Transverse colon (tissue), 4 donors: ENCODE data around the gene TIMM22.

Source experiments
- CTCF ChIP-seq, 5 experiments: fragments of 200-600 bp in 3 of 5; fragments of 450-650 bp in 2 of 5; sonication (generic) in 3 of 5; IDR thresholded peaks; 1 replicate in 2 of 5; 2 replicates in 3 of 5; pipeline ENCODE4 v1.5.1; 2016 to 2017; ENCODE audit warnings: antibody characterized with exemption in 5 of 5, inconsistent platforms in 3 of 5, mild to moderate bottlenecking in 2 of 5, moderate library complexity in 1 of 5
- EP300 ChIP-seq: sonication (generic); formaldehyde crosslinking; IDR thresholded peaks from one replicate; pipeline ENCODE4 v1.6.1; 2017; ENCODE audit warnings: antibody characterized with exemption, low read depth
- POLR2A ChIP-seq: fragments of 450-650 bp; IDR thresholded peaks from one replicate; pipeline ENCODE4 v1.6.1; 2016; ENCODE audit warnings: antibody characterized with exemption, mild to moderate bottlenecking, moderate library complexity
- POLR2AphosphoS5 ChIP-seq, 3 donors: sonication (generic); formaldehyde crosslinking; IDR thresholded peaks; one replicate each; pipeline ENCODE4 v1.6.1; 2016; ENCODE audit warnings: antibody characterized with exemption in 3 of 3

DNA sequence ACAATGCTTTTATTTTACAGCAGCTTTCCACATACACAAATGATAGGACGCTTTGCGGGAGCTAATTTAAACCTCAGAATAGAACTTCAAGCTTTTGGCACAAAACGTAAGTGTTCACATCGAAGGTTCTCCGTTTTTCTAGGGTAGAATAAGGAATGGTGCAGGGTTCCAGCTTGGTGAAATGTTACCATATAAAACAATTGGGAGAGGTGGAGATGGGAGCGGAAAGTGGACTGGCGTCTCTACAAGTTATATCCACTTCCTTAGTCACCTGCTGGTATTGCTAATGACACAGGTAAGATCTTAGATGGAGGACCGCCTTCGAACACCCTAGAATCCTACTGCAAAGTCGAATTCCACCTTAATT, 15.7 kb upstream of the TIMM22 start:
- no peak for TF ChIP-seq POLR2A
- TF ChIP-seq CTCF (IDR thresholded peaks at IDR 0.05): no peak
- TF ChIP-seq EP300: no peak
- TF ChIP-seq POLR2AphosphoS5 (IDR thresholded peaks at IDR 0.05): no peak
